MCF 10A (cell line): Measurements from ENCODE around the gene SMOC2. TPM values are rescaled to one million over a fixed set of nuclear protein-coding genes. Genes with fewer than 3 reads are reported as not detected.

Experiments used
- BruUV-seq: library from RNA; stranded (reverse); fragments of 400-500 nt; replicated peaks from 2 replicates; lab custom pipeline; 2021; lab: Mats Ljungman, UMichigan
- CTCF ChIA-PET: fragments of 300-600 bp; sonication (Branson Sonifier 250); formaldehyde crosslinking; extraction: SDS; loops from one replicate; lab custom pipeline; 2021; ENCODE audit warnings: antibody characterized with exemption, inconsistent platforms; lab: Yijun Ruan, JAX
- POLR2A ChIA-PET: fragments of 300-600, 350-650 bp; sonication (Branson Sonifier 250); formaldehyde crosslinking; extraction: SDS; loops from one replicate; lab custom pipeline; 2020; ENCODE audit warnings: antibody characterized with exemption, inconsistent platforms; lab: Yijun Ruan, JAX
- DNase-seq: peaks from one replicate; pipeline ENCODE4 v3.0.0-alpha.2; 2018; ENCODE audit not compliant: unreplicated experiment
- H3K27ac Mint-ChIP-seq: one replicate; pipeline ENCODE4 v1.8.0; 2022; ENCODE audit warnings: mild to moderate bottlenecking, low read depth, mixed read lengths; ENCODE audit not compliant: unreplicated experiment
- H3K27me3 Mint-ChIP-seq: one replicate; pipeline ENCODE4 v1.8.0; 2022; ENCODE audit warnings: mixed read lengths; ENCODE audit not compliant: insufficient read depth, unreplicated experiment
- H3K36me3 Mint-ChIP-seq: one replicate; pipeline ENCODE4 v1.8.0; 2022; ENCODE audit warnings: mild to moderate bottlenecking, moderate library complexity, mixed read lengths; ENCODE audit not compliant: insufficient read depth, unreplicated experiment
- H3K4me1 Mint-ChIP-seq: one replicate; pipeline ENCODE4 v1.8.0; 2022; ENCODE audit warnings: mixed read lengths; ENCODE audit not compliant: insufficient read depth, unreplicated experiment
- H3K4me3 Mint-ChIP-seq: one replicate; pipeline ENCODE4 v1.8.0; 2022; ENCODE audit warnings: mild to moderate bottlenecking, moderate library complexity, mixed read lengths; ENCODE audit not compliant: unreplicated experiment
- H3K9me3 Mint-ChIP-seq: one replicate; pipeline ENCODE4 v1.8.0; 2022; ENCODE audit warnings: mixed read lengths; ENCODE audit not compliant: unreplicated experiment
- CTCF ChIP-seq: fragments of 200-600 bp; IDR thresholded peaks from one replicate; pipeline ENCODE4 v1.8.0; 2022; ENCODE audit warnings: antibody characterized with exemption, mild to moderate bottlenecking; ENCODE audit not compliant: unreplicated experiment
- intact Hi-C: fragments of 100-400 bp; cut with micrococcal nuclease; formaldehyde crosslinking; loops from 2 replicates; pipeline ENCODE4 v1.14.1; 2022
- total RNA-seq: library from RNA; stranded (reverse); gene quantifications from 2 replicates; pipeline ENCODE4 v1.2.3, GENCODE V29; 2022

The SMOC2 gene
- total RNA-seq, 1 experiment from 2014 or later: not detected

DNA sequence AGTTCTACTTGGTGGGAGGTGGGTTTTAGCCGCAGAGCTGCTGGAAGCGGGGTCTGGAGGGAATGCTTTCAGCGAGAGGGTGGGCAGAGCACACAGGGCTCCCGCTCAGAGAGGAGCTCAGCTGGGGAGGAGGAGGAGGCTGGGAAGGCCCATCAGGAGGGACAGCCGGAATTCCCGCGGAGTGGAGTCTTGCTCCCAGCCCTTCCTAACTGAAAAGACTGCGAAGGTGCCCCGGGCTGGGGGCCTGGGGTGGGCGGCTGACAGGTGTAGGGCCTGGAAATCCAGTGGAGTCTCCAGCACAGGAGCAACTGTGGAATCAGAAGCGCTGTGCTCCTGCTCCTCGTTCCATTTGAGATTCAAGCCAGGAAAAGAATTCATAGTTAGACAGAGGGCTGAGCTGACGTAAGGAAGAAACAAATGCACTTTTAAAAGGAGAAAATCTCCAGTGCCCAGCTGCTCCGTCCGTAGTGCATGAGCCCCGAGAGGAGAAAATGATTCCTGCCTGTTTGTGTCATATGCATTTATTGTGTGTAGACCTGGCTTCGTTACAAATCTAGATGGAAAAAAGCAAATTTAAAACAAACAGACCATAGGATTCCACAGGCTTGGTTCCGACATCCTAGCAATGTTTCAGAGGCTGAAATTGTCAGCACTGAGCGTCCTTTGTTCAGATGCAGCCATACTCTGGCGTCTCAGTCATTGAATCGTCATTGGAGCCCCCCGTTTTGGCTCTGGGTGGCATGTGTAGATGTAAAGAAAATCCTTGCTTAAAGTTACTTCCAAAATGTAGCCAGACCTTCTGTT, 197.7 kb downstream of the SMOC2 start:
- no TSS peak for BruUV-seq
- Mint-ChIP-seq H3K4me1 (peaks cover 25% of the 10 kb centered on the region), H3K9me3 (no peaks in the 10 kb centered on the region), H3K36me3 (no peaks in the 10 kb centered on the region), H3K27ac (no peak overlapping the region), H3K4me3 (no peak overlapping the region), H3K27me3 (no peaks in the 10 kb centered on the region)
- ChIA-PET POLR2A (no interaction called here), CTCF (no interaction called here)
- intact Hi-C loops: no loop called here
- DNase-seq: no peak
- TF ChIP-seq CTCF: no peak

- BruUV-seq: no TSS peak
- no peak for TF ChIP-seq CTCF
- Mint-ChIP-seq H3K27me3 (no peaks in the 10 kb centered on the region), H3K9me3 (no peaks in the 10 kb centered on the region), H3K4me1 (peaks cover 25% of the 10 kb centered on the region), H3K27ac (no peak overlapping the region), H3K36me3 (no peaks in the 10 kb centered on the region), H3K4me3 (no peak overlapping the region)
- DNase-seq: no peak
- ChIA-PET CTCF (interaction anchor here (0.6 kb wide), 2 partner anchors 21 to 285 kb away, joined by 3 to 4 read pairs; no protein-coding TSS in a partner anchor), POLR2A (no interaction called here)
- intact Hi-C loops: no loop called here
Measured at GRCh38 chr6:168640181-168640580, 199.2 kb downstream of the SMOC2 start.

DNA sequence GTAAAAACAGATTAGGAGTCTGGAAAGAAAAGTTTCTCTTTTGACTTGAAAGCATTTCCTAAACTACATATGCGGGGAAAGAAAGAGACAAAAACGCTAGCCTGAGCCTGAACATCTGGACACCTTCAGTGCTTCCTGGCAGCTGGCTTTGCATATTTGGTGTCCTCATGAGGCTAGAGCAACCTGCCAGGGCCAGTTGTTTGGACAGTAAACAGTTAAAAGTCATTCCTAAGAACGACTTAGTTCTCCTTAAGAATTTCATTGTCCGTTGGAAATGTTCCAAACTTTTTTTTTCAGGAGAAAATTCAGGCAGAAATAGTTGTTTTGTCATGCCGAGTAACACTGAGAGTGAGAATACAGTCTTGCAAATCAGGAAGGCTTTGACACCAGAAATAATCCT, 199.8 kb downstream of the SMOC2 start:
- H3K4me1 Mint-ChIP-seq: peaks cover 25% of the 10 kb centered on the region
- no peak for TF ChIP-seq CTCF
- no peaks in the 10 kb centered on the region for H3K27me3 Mint-ChIP-seq
- BruUV-seq: no TSS peak
- H3K4me3 Mint-ChIP-seq: no peak overlapping the region
- no peak for DNase-seq
- POLR2A ChIA-PET: no interaction called here
- no peak overlapping the region for H3K27ac Mint-ChIP-seq
- no peaks in the 10 kb centered on the region for H3K9me3 Mint-ChIP-seq
- CTCF ChIA-PET: interaction anchor here (0.6 kb wide), 1 partner anchor 21 kb away, joined by 3 read pairs; no protein-coding TSS in a partner anchor
- H3K36me3 Mint-ChIP-seq: no peaks in the 10 kb centered on the region
- intact Hi-C loops: no loop called here

- no TSS peak for BruUV-seq
- no peak overlapping the region for H3K4me3 Mint-ChIP-seq
- H3K27me3 Mint-ChIP-seq: no peaks in the 10 kb centered on the region
- intact Hi-C loops: no loop called here
- no peaks in the 10 kb centered on the region for H3K9me3 Mint-ChIP-seq
- no peak overlapping the region for H3K27ac Mint-ChIP-seq
- no peak for TF ChIP-seq CTCF
- no peaks in the 10 kb centered on the region for H3K36me3 Mint-ChIP-seq
- CTCF ChIA-PET: no interaction called here
- POLR2A ChIA-PET: no interaction called here
- DNase-seq: no peak
- peaks cover 25% of the 10 kb centered on the region for H3K4me1 Mint-ChIP-seq
Measured at GRCh38 chr6:168641446-168641845, 200.5 kb downstream of the SMOC2 start.
